ENCODE measurements around the gene LIMK1. TPM values are rescaled to one million over a fixed set of nuclear protein-coding genes. Genes with fewer than 3 reads are reported as not detected.

The LIMK1 gene
- total RNA-seq, 1 donor from 2014 or later: 79.3 TPM

DNA sequence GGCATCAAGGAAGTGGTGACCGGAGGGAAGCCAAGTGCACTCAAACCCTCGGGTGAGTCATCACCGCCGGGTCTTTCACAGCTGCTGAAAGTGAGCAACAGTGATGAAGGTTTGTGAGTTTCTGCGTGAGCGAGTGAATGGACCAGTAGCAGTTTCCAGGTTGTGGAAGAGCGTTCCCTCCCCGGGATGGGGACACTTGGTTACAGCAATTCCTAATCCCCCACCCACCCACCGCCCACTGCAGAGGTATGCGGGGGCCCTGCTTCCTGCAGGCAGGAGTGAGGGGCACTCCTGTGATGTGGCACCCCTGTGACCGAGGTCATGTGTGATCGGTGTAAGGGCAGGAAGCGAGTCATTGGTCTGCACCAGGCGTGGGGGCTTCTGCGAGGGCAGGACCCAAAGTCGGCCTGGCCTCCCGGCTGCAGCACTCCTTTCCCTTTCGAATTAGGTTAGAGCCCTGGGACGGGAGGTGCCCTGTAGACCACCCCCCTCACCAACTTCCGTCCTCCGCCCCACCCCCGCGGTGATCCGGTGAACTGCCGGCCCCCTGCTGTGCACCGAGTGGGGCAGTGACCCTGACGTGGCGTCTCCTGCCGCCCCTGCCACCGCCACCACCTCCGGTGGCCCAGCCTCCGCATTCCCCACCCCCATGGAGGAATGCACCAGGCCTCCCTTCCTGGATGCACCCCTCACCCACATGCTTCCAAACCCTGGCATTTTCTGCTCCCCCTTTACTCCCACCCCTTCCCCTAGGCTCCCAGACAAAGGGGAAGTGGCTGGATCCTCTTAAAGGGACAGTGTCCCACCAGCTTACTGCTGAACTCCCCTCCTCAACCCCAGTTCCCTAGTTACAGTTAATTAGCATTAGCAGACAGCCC lies 10.9 kb downstream of the LIMK1 start:
- H3K4me3 ChIP-seq (ENCODE audit: low read depth, low read length): peak overlapping the region; percentile 47
- peak; percentile 36 for DNase-seq (ENCODE audit: low read depth)
- TF ChIP-seq, protein P1, sequence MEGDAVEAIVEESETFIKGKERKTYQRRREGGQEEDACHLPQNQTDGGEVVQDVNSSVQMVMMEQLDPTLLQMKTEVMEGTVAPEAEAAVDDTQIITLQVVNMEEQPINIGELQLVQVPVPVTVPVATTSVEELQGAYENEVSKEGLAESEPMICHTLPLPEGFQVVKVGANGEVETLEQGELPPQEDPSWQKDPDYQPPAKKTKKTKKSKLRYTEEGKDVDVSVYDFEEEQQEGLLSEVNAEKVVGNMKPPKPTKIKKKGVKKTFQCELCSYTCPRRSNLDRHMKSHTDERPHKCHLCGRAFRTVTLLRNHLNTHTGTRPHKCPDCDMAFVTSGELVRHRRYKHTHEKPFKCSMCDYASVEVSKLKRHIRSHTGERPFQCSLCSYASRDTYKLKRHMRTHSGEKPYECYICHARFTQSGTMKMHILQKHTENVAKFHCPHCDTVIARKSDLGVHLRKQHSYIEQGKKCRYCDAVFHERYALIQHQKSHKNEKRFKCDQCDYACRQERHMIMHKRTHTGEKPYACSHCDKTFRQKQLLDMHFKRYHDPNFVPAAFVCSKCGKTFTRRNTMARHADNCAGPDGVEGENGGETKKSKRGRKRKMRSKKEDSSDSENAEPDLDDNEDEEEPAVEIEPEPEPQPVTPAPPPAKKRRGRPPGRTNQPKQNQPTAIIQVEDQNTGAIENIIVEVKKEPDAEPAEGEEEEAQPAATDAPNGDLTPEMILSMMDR (conservative IDR thresholded peaks at IDR 0.05; ENCODE audit: low read depth, low read length): no peak

DNA sequence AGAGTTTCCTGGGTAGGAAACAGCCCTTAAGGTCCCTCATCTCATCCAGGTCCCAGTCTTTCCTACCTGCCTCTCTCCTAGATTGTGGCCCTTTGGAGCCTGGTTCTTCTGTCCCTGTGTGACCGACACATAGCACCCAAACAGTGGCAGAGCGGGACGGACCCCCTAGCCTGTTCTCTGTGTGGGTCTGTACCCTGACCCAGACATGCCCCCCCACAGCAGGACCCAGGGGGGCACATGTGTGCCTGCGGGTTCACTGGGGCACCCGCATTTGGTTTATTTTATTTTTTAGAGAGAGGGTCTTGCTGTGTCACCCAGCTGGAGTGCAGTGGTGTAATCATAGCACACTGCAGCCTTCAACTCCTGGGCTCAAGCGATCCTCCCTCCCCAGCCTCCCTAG lies 11.5 kb downstream of the LIMK1 start:
- H3K4me3 ChIP-seq (ENCODE audit: low read depth, low read length): peak overlapping the region; percentile 47
- TF ChIP-seq, protein P1 (conservative IDR thresholded peaks at IDR 0.05; ENCODE audit: low read depth, low read length): no peak
- DNase-seq (ENCODE audit: low read depth): no peak

DNA sequence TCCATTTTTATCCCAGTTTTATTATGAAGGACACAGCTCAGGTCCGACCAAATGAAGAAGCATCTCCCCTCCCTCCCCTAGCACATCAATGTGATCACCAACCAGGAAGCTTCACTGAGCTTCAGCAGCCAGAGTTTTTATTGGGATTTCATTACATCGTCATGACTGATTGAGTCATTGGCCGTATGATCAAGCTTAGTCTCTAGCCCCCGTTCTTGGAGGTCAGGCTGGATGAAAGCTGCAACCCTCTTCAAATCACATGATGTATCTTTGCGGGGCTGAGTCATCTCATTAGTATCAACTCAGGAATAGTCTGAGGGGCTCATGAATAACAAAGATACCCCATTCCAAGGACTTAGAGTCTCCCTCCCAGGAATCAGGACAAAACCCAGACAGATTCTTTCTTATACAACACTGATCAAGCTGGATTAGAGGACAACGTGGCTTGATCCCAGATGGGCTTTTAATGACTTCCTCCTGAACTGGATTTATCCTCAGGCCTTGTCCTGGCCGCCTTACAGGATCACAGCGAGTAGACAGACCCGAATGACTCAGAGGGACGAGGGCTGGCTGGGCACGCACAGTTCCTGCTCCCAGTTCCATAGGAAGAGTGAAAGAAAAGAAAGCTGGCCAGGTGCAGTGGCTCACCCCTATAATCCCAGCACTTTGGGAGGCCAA lies 14.5 kb downstream of the LIMK1 start:
- TF ChIP-seq, protein P1 (conservative IDR thresholded peaks at IDR 0.05; ENCODE audit: low read depth, low read length): no peak
- no peak overlapping the region for H3K4me3 ChIP-seq (ENCODE audit: low read depth, low read length)
- DNase-seq (ENCODE audit: low read depth): peak; percentile 63

DNA sequence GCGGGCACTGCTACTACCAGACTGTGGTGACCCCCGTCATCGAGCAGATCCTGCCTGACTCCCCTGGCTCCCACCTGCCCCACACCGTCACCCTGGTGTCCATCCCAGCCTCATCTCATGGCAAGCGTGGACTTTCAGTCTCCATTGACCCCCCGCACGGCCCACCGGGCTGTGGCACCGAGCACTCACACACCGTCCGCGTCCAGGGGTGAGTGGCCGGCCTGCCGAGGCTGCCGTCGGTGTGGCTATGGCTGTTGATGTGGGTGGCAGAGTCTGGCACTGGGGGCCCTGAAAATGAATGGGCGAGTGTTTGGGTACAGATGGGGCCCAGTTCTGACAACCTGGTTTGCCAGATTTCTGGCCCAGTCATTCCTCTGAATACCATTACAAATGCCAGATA lies 15.4 kb downstream of the LIMK1 start:
- no peak overlapping the region for H3K4me3 ChIP-seq (ENCODE audit: low read depth, low read length)
- no peak for DNase-seq (ENCODE audit: low read depth)
- TF ChIP-seq, protein P1 (conservative IDR thresholded peaks at IDR 0.05; ENCODE audit: low read depth, low read length): no peak

DNA sequence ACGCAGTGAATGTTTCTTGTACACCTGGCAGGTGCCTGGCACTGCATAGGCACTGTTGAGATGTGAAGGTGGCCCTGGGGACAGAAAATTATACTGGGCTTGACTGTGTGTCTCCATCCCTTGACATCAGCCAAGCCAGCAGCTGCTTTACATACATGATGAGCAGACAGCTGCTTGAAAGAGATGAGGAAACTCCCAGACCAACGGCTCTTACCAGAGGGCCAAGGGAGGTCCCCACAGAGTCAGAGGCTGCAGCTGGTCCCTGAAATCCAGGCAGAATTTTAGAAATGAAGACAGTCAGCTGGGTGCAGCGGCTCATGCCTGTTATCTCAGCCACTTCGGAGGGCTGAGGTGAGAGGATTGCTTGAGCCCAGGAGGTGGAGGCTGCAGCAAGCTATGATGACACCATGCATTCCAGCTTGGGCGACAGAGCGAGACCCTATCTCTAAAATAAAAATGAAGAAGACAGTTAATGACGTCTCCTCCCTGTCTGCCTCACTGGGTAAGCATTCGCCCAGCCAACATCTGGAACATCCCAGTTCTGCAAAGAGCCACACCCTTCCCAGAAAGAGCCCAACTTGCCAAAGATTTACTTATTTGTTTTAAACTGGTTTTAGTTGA lies 17.6 kb downstream of the LIMK1 start:
- no peak overlapping the region for H3K4me3 ChIP-seq (ENCODE audit: low read depth, low read length)
- TF ChIP-seq, protein P1 (conservative IDR thresholded peaks at IDR 0.05; ENCODE audit: low read depth, low read length): no peak
- DNase-seq (ENCODE audit: low read depth): no peak

DNA sequence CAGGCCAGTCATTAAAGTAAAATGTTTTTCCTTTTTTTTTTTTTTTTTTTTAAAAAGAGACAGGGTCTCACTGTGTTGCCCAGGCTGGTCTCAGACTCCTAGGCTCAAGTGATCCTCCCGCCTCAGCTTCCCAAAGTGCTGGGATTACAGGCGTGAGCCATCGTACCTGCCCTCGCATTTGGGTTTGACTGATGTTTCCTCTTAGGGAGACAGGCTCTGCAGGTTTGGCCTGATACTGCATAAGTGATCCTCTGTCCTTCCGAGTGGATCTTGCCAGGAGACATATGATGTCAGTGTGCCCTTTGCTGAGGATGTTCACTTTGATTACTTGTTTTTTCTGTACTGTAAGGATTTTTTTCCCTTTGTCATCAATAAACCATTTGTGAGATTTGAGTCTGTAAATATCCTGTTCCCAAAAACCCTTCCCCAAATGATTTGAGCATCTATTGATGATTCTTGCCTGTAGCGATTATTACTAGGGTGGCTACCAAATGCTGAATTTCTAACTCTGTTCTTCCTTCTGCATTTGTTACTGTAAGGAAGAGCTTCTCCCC lies 19.7 kb downstream of the LIMK1 start:
- H3K4me3 ChIP-seq (ENCODE audit: low read depth, low read length): no peak overlapping the region
- DNase-seq (ENCODE audit: low read depth): no peak
- TF ChIP-seq, protein P1 (conservative IDR thresholded peaks at IDR 0.05; ENCODE audit: low read depth, low read length): no peak
